Measurements from ENCODE around the gene PHACTR3.
"Not testable (repeated sequence)": the region's sequence is repeated elsewhere in the genome, so short reads cannot be mapped to it uniquely, and the experiment has no call there.

The PHACTR3 gene

DNA sequence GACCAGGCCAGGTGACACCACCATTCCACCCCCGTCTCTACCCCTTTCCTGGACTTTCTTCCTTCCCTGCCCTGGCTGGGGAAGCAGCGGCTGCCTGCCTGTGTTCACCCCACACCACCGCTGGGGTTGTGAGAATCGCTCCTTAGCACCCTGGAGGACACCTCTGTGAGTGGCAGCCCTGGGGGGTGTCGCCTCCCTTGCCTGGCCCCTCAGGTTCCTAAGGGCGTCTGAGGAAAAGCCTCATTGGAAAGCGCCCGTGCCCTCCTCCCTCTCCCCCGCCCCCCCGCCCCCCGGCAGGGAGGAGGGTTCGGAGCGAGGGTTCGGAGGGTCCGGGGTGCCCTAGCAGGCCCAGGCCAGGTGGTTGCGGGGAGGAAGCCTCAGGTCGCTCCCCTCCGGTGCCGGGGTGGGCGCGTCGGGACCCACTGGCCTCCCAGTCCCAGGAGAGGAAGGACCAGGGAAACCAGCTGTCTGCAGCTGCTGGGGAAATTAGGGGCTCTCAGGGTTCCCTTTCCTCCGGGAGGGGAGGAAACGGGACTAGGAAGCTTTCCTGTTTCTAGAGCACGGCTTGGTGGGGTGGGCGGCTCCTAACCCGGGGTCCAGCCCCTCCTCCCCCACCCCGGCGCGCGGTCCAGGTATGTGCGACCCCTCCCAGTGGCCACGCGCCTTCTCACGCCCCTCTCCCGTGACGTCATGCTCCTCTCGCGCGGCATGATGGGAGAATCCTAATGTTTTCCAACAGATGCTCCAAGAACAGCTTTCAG, at the start of gene PHACTR3:
PHACTR3 (plus strand) TSS at position 760 of the 761 bp plus-strand sequence. CDS start 475 bp downstream, outside the sequence.
- DNase-seq = no peak

DNA sequence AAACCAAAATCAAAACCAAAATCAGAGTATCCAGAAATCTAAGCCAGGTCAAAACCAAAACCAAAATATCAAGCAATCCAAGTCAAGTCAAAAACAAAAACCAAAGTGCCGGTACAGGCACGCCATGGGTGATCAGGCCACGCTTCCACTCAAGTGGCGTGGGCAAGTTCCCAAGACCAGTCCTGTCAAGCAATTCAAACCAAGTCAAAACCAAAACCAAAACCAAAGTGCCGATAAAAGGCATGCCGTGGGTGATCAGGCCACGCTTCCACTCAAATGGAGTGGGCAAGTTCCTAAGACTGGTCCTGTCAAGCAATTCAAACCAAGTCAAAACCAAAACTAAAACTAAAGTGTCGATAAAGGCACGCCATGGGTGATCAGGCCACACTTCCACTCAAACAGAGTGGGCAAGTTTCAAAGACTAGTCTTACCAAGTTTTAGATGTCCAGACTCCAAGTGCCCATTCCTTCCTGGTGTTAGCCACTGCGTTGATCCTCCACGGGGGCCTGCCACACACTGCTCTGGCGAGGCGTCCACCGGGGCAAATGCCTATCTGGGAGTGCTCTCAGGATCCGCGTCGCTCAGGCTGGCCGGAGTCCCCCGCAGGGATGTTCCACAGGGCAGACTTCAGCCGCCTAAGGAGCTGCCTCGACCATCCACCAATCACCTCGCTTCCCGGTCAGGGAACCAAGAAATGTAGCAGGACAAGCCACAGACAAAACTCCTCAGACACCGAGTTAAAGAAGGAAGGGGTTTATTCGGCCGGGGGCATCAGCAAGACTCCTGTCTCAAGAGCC, 46.4 kb upstream of the PHACTR3 start:
- not testable (repeated sequence) for DNase-seq

- no peak for DNase-seq
These were observed 45.1 kb upstream of the PHACTR3 start for GRCh38 chr20:59559024-59559817.

DNA sequence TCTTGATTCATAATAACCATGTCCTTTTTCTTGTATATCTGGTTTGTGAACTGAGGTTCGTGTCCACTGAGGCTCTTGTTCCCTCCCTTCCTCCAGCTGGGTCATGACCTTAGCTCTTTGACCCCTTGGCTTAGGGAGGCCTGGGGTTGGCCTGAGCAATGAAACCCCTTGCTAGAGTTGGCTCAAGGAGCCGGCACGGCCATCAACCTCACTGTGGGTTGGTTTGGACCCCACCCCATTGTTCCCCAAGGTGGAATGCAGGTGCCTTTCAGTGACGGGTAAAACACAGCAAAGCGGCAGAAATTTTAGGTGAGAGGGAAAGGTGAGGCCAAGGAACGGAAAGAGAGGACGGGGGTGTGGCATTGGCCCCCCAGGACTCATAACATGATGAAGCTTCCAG, 44.5 kb upstream of the PHACTR3 start:
- DNase-seq = no peak

DNA sequence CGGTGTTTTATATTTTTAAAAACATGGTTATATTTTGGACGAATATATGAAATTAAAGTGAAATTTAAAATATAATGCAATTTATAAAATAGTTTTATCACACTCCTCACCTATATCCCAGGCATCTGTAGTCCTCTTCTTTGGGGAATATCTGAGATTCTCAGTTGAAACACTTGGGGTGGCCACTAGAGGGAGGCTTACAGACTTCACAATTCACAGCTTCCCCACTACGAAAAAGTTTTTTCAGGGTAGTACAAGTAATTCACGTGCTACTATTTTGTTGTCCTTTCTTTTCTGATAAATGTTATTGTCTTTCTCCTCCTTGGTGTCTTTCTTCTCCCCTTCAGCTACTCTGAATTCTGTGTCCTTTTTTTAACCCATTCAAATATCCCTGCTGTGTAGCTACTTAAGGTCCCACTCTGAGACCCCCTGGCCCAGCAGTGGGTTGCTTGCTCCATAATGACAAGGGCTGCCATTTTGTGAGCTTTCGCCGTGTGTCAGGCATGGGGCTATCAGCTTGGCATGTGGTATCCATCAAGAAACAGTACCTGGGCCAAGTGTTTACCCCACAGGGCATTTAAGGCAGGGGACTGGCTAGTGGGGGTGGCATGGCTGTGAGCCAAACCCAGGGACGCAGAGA, 43.6 kb upstream of the PHACTR3 start:
- peak; percentile 15 for DNase-seq

DNA sequence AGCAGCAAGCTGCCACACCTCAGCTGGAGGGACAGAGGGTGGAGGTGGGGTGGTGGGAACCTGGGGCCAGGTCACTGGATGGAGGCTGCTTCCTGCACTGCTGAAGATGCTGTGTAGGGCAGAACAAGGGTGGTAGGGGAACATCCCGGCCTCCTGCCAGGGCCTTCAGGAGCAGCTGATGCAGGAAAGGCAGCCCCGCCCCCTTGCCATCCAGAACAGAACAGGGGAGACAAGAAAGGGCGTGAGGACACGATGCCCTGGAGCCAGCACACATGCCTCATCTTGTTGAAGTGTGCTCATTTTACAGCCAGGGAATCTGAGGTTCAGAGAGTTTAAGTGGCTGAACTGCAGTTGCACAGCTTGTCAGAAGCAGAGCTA, 43.1 kb upstream of the PHACTR3 start:
- no peak for DNase-seq

DNA sequence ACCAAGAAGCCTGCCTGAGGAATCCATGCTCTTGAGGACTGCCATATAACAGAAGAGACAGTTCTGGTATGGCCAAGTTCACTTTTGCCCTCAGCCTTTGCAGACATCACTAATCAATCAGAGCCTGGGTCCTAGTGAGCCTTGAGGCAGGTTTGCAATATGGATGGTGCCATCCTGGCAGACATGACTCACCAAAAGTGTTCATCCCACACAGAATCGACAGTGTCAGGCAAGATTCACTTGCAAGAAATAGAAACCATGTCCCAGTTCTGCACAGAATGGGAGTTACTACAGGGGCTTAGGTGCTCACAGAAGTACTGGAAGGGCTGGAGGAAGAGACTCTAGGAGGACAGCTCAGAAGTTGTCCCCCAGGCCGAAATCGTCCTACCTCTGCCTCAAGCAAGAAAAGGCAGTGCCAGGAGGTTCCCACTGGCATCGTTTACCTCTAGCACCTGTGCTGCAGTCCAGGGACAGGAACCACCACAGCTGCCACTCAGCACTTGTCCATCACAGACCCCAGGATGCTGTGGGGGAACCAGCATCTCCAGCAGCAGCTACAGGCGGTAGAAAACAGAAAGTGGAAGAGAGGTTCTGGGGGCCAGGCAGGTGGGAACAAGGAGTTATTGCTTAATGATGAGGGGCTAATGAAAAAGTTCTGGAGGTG, 42.6 kb upstream of the PHACTR3 start:
- DNase-seq = no peak

DNA sequence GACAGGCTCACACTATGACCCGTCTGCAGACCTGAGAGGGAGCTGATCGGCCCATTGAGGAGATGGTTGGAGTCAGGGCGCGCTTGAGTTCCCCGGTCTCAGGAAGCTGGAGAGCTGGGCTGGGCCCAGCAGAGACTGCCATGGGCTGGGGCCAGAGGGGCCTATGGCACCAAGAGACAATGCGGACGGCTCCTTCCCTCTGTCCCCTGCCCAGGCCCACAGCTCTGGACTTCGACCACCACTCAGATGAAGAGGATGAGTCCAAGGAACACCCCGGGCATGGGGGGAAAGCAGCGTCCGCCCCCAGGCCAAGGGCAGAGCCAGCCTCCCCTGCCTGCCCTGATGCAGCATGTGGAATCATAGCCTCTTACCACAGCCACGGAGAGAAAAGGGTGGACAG, 40.2 kb upstream of the PHACTR3 start:
- DNase-seq = no peak

GRCh38 chr20:59564943-59565342, 39.4 kb upstream of the PHACTR3 start:
- no peak for DNase-seq

- no peak for DNase-seq
These were observed 38.4 kb upstream of the PHACTR3 start for GRCh38 chr20:59565768-59566461.

GRCh38 chr20:59566631-59567524, 37.5 kb upstream of the PHACTR3 start:
- DNase-seq = no peak

DNA sequence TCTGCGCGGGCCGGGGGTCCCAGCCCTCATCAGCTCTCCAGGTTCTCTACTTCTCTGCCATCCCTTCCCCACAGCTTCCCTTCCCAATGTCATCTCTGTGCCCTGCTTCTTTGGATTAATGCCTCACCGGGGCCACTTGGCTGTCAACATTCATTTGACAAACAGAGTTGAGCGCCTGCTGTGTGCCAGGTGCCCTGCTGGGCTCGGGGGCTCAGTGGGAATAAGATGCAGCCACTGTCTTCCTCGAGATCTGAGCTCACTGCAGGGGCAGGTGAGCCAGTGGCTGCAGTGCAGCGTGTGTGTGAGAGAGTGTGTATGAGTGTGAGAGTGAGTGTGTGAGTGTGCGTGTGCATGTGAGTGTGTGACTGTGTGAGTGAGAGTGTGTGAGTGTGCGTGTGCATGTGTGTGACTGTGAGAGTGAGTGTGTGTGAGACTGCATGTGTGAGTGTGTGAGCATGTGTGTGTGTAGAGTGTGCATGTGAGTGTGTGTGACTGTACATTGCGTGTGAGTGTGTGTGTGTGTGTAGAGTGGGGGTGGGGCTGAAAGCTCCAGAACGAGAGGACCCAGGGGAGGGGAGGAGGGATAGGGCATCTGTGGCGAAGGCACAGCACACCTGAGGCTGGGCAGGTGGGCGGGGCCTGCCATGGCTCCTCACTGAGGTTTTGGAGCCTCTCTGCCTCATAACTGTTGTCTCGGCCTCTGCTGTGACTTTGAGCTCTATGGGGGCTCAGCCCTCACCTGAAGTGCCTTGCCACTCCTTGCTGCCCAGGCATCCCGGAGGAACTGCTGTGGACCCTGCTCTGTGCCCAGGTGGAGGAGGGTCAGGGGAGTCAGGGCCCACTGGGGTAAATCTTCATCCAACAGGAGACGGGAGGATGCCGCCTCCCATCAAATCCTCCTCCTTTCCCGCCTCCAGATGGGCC, 36.5 kb upstream of the PHACTR3 start:
- DNase-seq = no peak

DNA sequence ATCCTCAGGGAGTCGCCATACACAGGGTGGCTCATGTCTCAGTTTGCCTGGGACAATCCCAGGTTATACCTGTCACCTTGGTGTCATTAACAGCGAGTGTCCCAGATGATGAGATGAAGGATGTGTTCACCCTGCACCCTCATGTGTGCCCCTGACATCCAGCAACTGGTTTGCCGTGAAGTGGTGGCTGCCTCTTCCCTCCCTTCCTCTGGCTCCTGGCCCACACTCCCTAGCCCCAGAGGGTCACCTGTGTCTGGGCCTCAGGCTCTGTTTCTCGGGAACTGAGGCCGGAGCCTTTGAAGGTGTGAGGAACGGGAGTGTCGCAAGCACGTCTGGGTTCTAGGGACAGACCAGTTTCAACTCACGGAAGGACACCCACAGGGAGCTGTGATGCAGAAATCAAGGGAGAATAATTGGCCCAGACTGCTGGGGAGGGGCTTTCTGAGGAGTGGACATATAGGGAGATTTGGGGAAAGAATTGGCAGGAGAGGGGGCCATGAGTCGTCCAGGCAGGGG, 35.8 kb upstream of the PHACTR3 start:
- no peak for DNase-seq

- no peak for DNase-seq
These were observed 35.0 kb upstream of the PHACTR3 start for GRCh38 chr20:59569305-59569704.

DNA sequence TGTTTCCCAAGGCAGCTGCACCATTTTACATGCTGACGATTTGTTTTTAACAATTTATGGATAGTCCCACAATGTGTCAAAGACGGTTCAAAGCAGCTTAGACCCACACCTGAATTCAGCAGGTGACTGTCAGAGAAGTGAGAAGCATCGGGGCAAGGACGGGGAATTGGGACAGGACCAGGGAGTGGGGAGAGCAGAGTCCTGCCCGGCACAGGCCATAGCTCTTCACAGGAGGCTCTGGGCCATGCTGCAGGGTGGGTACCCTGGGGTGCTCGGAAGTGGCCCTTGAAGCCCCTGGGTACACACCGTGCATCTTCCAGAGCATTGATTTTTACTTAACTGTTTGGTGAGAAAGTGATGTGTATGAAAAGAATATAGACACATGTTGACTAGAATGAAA, 33.2 kb upstream of the PHACTR3 start:
- DNase-seq = no peak

DNA sequence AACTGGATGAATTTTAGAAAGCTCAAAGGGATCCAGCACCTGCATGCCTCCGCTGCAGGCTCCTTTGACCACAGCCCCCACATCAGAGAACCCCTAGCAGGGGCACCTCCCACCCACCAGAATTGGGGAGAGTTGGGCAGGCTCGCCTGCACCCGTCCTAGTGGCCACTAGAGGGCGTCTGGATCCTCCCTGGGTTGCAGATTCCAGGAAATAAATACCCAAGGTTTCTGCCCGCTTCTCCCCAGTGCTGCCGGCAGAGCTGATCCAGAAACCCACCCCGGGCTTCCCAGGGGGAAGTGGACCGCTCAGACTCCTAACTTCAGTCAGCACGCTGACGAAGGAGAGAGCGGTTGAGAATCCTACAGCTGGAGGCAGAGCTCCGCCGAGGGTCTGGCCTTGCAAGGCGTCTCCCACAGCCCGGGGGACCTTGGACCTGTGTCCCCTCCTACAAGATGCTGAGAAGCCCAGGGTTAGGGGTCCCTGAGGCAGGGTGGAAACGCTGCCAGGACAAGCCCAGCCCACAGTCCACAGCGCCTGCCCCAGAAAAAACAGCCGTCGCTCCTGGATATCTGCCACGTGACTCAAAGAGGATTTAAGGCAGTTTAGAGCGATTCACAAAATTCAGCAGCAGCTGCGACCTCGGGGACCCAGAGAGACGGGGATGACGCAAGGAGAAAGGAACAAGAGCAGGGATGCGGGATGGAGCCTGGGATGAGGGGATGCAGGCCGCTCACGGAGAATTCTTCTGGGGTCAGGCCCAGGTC, 32.6 kb upstream of the PHACTR3 start:
- peak; percentile 73 for DNase-seq

DNA sequence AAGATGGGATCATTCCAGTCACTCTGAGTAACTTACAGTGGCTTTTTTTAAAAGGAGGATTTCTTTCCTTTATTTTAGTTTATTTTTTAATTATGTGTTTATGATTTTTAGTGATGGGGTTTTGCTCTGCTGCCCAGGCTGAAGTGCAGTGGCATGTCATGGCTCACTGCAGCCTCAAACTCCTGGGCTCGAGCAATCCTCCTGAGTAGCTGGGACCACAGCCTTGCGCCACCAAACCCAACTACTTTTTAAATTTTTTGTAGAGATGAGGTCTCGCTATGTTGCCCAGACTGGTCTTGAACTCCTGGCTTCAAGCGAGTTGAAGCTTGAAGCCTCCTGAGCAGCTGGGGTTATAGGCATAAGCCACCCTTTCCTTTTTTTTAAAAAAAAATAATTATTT, 31.8 kb upstream of the PHACTR3 start:
- DNase-seq = no peak

DNA sequence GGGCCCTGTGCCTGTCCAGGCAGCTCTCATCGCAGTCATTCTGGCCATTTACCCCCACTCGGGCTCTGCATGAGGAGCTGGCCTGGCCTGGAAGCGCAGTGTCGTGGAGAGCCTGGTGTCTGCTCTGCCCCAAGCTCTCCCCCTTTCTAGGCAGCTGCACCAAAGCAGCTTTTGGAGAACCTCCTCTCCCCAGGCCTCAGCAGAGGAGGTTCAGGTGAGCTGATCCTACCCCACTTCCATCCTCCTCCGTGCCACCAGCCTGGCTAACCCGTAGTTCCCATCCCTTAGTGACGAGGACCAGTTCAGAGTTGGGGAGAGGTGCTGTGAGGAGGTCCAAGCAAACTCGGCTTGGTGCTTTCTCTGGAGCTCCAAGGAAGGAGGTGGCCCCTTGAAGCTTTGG, 30.5 kb upstream of the PHACTR3 start:
- no peak for DNase-seq

DNA sequence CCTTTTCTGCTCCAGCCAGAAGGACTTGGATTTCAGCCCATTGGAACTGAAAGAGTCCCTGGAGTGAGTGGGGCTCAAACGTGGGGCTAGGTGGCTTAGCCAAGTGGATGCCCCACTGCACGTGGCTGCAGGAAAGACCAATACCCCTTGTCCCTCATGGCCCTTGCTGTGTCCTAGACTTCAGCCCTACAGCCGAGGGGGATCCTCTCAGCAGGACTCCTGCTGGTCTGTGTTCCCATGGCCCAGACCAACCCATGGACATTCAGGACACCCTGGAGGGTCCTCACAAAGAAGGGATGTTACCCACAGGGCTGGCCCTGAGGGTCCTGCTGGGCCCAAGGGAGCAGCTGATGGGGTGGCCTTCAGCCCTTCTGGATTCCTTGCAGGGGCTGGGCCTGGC, 30.0 kb upstream of the PHACTR3 start:
- no peak for DNase-seq
